ENCODE results near the gene CHN2.

DNA sequence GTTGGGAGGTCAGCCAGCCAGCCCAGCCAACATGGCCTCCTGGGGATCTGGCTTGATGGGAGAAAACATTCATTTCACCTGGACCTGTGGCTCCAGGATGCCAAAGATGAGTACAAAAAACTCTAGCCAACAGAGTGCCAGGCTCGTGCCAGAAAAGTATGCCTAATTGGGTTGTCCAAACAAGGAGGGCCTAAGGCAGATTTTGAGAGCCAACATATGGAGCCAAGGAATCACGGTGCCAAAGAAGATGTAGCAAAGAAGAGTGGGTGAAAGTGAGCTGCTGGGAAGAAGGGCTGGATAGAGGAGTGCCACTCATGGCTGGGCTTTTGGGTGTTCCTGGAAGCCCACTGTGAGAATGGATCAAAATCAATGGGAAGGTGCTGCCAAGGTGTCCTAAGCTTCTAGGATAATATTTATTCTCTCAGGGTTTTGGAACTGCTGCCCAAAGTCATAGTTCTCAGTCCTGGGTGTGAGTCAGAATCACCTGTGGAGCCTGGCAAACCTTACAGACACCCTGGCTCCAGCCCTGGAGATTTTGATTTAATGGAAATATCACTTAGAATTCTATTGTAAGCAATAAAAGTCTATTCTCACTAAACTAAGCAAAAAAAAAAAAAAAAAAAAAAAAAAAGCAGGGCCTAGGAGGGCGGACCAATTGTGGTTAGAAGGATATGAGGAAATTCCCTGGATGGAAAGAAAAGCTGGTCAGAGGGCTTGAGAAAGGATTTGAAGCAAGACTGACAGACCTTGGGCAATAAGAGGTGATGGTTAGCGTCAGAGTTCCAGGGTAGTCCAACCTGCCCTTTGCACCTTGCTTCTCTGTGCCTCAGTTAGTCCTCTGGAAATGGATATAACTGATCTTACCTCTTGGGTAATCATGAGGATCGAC is 186.9 kb downstream of the CHN2 start:
- TF ChIP-seq, protein P1, sequence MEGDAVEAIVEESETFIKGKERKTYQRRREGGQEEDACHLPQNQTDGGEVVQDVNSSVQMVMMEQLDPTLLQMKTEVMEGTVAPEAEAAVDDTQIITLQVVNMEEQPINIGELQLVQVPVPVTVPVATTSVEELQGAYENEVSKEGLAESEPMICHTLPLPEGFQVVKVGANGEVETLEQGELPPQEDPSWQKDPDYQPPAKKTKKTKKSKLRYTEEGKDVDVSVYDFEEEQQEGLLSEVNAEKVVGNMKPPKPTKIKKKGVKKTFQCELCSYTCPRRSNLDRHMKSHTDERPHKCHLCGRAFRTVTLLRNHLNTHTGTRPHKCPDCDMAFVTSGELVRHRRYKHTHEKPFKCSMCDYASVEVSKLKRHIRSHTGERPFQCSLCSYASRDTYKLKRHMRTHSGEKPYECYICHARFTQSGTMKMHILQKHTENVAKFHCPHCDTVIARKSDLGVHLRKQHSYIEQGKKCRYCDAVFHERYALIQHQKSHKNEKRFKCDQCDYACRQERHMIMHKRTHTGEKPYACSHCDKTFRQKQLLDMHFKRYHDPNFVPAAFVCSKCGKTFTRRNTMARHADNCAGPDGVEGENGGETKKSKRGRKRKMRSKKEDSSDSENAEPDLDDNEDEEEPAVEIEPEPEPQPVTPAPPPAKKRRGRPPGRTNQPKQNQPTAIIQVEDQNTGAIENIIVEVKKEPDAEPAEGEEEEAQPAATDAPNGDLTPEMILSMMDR (IDR thresholded peaks at IDR 0.05), result no peak
- TF ChIP-seq FOSL2 (IDR thresholded peaks at IDR 0.05) (no peak), FOSL2 (CRISPR knock-in tag; IDR thresholded peaks at IDR 0.05) (no peak), RCOR1 (IDR thresholded peaks at IDR 0.05; ENCODE audit: low read depth, low read length) (no peak), SMC3 (IDR thresholded peaks at IDR 0.05) (no peak), SREBF2 (IDR thresholded peaks at IDR 0.05) (no peak), ESRRA (IDR thresholded peaks at IDR 0.05; ENCODE audit: borderline replicate concordance, low read length) (no peak), POLR2A (IDR thresholded peaks at IDR 0.05; ENCODE audit: low read length) (no peak), FOXS1 (CRISPR knock-in tag; IDR thresholded peaks at IDR 0.05) (no peak), TP53 (CRISPR knock-in tag; IDR thresholded peaks at IDR 0.05) (no peak), MAFK (IDR thresholded peaks at IDR 0.05; ENCODE audit: partially characterized antibody) (no peak), KDM5A (IDR thresholded peaks at IDR 0.05) (no peak), POLR2AphosphoS2 (conservative IDR thresholded peaks at IDR 0.05; ENCODE audit: low read length) (no peak)

All from A549 (cell line).